Measurements from ENCODE around the gene ACOXL.
"Not testable (repeated sequence)": the region's sequence is repeated elsewhere in the genome, so short reads cannot be mapped to it uniquely, and the experiment has no call there.

ACOXL gene

GRCh38 chr2:110732422-110733413 is at the start of gene ACOXL:
Gene ACOXL, plus strand, starts transcription at chr2:110732573. Its CDS starts 35,817 bp downstream, at chr2:110768390.
- DNase-seq (ENCODE audit: low spot score) = no peak

- no peak for DNase-seq (ENCODE audit: low spot score)
These were observed 49.5 kb upstream of the ACOXL start for GRCh38 chr2:110682872-110683271.

- DNase-seq (ENCODE audit: low spot score) = not testable (repeated sequence)
These were observed 44.4 kb upstream of the ACOXL start for GRCh38 chr2:110687775-110688484.

GRCh38 chr2:110688594-110689091 is 43.7 kb upstream of the ACOXL start:
- no peak for DNase-seq (ENCODE audit: low spot score)

GRCh38 chr2:110690083-110690965 is 42.0 kb upstream of the ACOXL start:
- DNase-seq (ENCODE audit: low spot score) = no peak

GRCh38 chr2:110691612-110692258 is 40.6 kb upstream of the ACOXL start:
- no peak for DNase-seq (ENCODE audit: low spot score)

GRCh38 chr2:110695146-110695898 is 37.1 kb upstream of the ACOXL start:
- not testable (repeated sequence) for DNase-seq (ENCODE audit: low spot score)

GRCh38 chr2:110698253-110698652 is 34.1 kb upstream of the ACOXL start:
- DNase-seq (ENCODE audit: low spot score) = not testable (repeated sequence)

GRCh38 chr2:110702514-110703380 is 29.6 kb upstream of the ACOXL start:
- no peak for DNase-seq (ENCODE audit: low spot score)

- no peak for DNase-seq (ENCODE audit: low spot score)
These were observed 24.9 kb upstream of the ACOXL start for GRCh38 chr2:110707386-110707965.

- DNase-seq (ENCODE audit: low spot score) = no peak
These were observed 23.9 kb upstream of the ACOXL start for GRCh38 chr2:110708455-110708854.

- DNase-seq (ENCODE audit: low spot score) = no peak
These were observed 19.6 kb upstream of the ACOXL start for GRCh38 chr2:110712737-110713136.

- no peak for DNase-seq (ENCODE audit: low spot score)
These were observed 18.6 kb upstream of the ACOXL start for GRCh38 chr2:110713513-110714362.

- no peak for DNase-seq (ENCODE audit: low spot score)
These were observed 17.7 kb upstream of the ACOXL start for GRCh38 chr2:110714452-110715224.

GRCh38 chr2:110716959-110717645 is 15.3 kb upstream of the ACOXL start:
- DNase-seq (ENCODE audit: low spot score) = no peak

GRCh38 chr2:110717734-110718133 is 14.6 kb upstream of the ACOXL start:
- DNase-seq (ENCODE audit: low spot score) = no peak

- DNase-seq (ENCODE audit: low spot score) = no peak
These were observed 14.0 kb upstream of the ACOXL start for GRCh38 chr2:110718382-110718781.
